ENCODE results near the gene ESRRG.
A peak's percentile ranks its signal among the peaks of the same experiment; 100 is the strongest.
"Not testable (repeated sequence)": the region's sequence is repeated elsewhere in the genome, so short reads cannot be mapped to it uniquely, and the experiment has no call there.

The ESRRG gene

DNA sequence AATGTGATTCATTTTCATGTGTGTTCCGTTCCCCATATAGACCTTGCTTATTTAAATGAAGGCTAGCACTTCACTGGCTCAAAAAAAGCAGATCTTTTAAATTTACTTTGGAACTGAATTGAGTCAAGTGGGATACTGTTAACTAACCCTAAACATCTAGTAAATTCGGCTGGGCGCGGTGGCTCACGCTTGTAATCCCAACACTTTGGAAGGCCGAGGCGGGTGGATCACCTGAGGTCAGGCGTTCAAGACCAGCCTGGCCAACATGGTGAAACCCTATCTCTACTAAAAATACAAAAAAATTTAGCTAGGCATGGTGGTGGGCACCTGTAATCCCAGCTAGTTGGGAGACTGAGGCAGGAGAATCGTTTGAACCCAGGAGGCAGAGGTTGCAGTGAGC lies 19.2 kb downstream of the ESRRG start:
- not testable (repeated sequence) for DNase-seq (ENCODE audit: low spot score)

DNA sequence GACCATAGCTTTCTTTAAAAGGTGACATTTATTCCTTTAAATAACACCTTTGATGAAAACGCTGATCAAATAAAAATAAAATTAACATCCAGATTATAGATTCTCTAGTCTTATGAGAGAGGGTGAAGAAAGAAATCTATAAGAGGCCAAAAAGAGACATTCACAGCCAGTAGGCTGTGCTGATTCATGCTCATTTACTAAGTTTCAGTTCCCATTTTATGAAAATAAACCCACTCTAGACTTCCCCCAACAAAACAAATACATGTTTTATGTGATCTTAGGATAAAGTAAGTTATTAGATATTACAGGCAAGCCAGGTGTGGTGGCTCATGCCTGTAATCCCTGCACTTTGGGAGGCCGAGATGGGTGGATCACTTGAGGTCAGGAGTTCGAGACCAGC lies 21.1 kb downstream of the ESRRG start:
- DNase-seq (ENCODE audit: low spot score), result no peak

GRCh38 chr1:216700779-216701178 lies 22.4 kb downstream of the ESRRG start:
- DNase-seq (ENCODE audit: low spot score), result no peak

GRCh38 chr1:216691710-216692109 lies 31.5 kb downstream of the ESRRG start:
- DNase-seq (ENCODE audit: low spot score), result no peak

DNA sequence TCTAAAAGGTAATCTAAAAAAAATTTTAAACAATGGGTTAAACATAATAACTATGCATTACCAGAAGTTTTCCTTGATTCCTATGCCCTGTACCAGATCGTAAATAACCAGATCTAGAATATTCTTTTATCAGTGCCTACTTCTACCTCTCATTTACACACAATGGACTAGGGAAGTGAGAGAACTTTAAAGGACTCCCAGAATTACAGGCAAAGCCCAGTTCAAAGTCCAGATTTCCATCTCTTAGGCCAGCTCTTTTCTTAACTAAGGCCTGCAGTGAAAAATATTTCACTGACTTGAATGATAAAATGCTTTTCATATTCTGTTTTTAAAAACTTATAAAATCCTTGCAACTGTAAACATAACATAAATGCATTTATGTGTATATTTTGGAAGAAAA lies 32.6 kb downstream of the ESRRG start:
- no peak for DNase-seq (ENCODE audit: low spot score)

GRCh38 chr1:216688127-216688657 lies 35.0 kb downstream of the ESRRG start:
- DNase-seq (ENCODE audit: low spot score), result no peak

DNA sequence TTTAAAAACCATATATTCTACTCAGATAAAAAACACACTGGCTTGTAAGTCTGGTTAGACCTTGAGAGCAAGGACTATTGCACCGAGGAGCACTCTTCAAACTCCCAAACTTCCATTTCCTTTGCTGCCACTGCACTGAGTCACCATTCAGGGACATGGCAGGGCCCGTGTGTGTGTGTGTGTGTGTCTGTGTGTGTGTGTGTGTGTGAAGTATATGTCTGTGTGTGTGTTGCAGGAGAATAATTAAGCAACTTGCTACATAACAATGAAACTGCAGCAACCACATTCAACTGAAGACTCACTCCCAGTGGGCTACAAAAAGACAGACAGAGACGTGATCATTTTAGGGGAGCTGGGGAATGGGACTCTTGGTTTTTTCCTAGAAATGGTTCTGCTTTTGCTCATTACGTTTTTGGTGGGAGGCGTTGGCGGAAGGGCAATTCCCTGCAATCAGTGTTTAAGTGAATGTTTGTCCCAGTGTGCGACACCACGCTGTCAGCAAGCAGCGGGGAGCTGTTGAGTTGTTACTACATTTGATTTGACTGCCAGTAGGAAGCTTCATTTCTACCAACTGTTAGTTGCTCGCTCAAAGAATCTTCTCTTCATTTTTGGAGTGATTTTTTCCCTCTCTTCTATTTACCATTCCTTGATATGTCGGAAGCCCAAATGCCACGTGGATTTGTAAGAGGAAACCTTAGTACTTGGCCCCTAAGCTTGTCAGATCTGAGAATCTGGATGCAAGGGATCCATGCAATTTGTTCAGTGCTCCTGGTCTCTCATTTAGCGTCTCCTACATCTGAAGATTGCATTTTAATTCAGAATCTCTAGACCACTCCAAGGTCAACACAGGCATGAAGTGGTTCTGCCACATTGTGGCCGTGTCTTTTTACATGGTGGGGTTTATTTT lies 36.1 kb downstream of the ESRRG start:
- DNase-seq (ENCODE audit: low spot score), result no peak

DNA sequence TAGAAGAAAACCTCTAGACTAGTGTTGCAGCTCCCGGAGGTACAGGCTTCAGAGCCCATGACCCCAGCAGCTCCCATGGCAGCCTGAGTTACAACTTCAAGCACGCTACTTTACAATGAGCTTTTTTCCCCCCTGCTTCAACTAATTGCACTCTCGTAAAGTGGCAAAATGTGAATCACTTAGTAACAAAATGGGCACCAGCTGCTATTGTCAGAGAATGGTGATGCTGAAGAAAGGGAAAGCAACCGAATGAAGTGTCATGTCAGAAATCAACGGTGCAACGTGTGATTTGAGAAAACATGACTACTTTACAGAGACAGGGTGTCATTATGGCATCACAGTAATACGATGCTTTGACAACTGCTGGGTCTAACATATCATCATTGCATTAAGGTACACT lies 40.5 kb downstream of the ESRRG start:
- no peak for DNase-seq (ENCODE audit: low spot score)

GRCh38 chr1:216679108-216679507 lies 44.1 kb downstream of the ESRRG start:
- no peak for DNase-seq (ENCODE audit: low spot score)

DNA sequence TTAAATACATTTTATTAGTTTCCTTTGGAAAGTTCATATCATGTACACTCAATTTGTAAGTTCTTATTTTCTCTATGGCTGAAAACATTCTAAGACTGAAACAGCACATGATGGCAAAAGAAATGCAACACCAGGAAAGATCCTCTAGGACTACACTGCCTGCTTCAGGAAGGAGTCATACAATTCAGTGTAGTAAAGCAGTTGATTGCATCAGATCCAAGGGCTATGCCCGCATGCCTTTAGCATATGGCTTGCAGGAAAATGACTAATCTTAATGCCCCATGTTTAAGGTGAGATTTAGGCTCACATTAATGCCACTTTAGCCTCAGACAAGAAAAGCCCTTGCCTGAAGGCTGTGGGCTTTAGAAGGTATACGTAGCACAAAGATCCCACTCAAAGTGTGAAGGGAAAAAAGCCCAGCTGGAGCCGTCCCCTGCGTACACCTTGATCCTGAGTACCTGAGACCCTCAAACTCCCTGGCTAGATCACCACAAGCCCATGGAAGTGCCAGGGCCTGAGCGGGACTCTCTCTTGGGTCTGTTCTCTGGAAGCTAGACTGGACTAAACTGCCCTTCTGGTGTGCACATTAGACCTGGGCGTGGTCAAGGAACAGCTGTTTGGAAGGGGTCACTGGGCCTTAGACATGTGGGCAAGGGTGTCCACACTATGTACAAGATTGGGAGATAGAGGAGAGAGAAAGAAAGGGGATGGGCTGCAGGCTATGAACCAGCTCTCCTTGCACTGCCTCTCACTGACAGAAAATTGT lies 52.9 kb downstream of the ESRRG start:
- no peak for DNase-seq (ENCODE audit: low spot score)

GRCh38 chr1:216666441-216666840 lies 56.8 kb downstream of the ESRRG start:
- DNase-seq (ENCODE audit: low spot score), result no peak

- DNase-seq (ENCODE audit: low spot score), result no peak
Observed at GRCh38 chr1:216665856-216666255, 57.4 kb downstream of the ESRRG start.

- no peak for DNase-seq (ENCODE audit: low spot score)
Observed at GRCh38 chr1:216665406-216665805, 57.8 kb downstream of the ESRRG start.

DNA sequence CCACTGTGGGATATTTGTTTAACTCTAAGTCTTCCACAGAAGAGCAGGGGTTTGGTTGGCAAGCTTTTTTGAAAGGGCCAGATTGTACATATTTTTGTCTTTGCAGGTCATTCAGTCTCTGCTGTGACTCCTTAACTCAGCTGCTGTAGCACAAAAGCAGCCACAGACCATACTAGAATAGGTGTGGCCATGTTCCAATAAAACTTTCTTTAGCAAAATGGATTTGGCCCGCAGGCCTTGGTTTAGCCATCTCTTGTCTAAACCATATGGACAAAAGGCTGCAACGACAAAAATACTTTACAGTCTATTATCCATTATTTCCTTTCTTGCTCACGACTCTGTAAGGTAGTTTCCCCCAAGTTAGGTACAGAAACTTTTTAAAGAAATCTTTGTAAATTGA lies 60.5 kb downstream of the ESRRG start:
- no peak for DNase-seq (ENCODE audit: low spot score)

DNA sequence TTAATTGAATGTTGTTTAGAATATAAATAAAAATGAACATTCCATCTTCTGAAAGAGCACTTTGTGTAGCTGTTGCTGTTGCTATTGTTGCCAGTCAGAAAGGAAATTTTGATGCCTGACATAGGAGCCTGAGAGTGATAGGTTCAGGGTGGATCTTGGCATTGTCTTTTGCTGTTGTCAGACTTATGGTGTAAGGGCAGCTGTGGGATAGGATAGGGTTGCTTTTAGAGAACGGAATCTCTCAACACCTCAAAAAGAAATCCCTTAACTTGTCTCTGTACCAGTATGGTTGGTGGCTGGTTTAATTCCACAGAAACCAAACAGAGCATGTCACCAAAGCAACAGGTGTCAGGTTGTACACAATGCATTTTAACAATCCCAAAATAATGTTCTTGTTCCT lies 62.7 kb downstream of the ESRRG start:
- no peak for DNase-seq (ENCODE audit: low spot score)

- no peak for DNase-seq (ENCODE audit: low spot score)
Observed at GRCh38 chr1:216653001-216653400, 70.2 kb downstream of the ESRRG start.

DNA sequence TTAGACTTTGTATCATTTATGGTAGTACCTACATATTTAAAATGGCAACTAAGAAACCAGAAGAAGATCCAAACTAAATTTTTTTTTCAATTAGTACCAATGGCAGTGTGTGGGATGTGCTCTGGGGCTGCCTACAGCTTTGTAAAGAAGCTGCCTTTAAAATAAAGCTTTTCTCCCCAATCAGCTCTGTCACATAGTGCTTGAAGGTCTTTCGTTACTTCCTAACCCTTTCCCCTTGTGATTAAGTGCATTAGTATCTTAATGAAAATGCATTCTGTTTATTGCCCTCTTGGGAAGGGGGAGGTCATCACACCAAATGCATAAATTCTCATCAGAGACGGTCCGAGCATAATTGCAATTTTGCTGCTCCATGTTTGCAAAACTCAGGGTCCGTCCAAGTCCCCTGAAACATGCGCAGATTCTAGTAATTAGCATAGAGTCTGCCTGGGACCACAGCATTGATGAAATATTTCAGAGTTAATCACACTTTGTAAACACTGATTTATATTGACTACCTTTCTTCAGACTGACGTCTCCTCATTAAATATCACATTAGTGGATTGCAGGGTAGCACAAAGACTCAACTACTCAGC lies 71.3 kb downstream of the ESRRG start:
- no peak for DNase-seq (ENCODE audit: low spot score)

- DNase-seq (ENCODE audit: low spot score), result no peak
Observed at GRCh38 chr1:216643176-216643575, 80.1 kb downstream of the ESRRG start.

GRCh38 chr1:216641669-216642460 lies 81.4 kb downstream of the ESRRG start:
- DNase-seq (ENCODE audit: low spot score), result no peak

- DNase-seq (ENCODE audit: low spot score), result peak; percentile 40
Observed at GRCh38 chr1:216640100-216640499, 83.1 kb downstream of the ESRRG start.

DNA sequence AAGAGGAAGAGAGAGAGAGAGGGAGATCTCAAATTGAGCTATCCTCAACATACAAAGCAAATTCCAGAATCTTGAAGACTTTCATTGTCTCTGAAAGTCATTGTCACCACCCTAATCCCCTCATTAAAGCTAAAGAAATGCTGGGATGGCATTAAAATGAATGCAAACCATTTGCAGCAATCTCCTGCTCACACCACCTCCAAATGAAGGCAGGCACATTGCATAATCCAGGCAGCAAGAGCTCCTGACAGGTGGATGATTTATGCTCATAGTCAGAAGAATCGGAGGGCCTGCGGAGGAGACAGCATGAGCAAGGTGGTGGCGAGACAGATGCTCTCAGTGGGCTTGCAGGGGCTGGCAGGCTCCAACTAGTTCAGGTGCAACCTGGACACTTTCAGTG lies 90.2 kb downstream of the ESRRG start:
- DNase-seq (ENCODE audit: low spot score), result no peak

GRCh38 chr1:216630532-216630931 lies 92.7 kb downstream of the ESRRG start:
- no peak for DNase-seq (ENCODE audit: low spot score)

All from globus pallidus (tissue), 1 donor.